Stimulated activated CD4-positive, alpha-beta T cell treated with anti-CD3 and anti-CD28 coated beads, TNF-alpha, amount 100 ng/mL, for 4 hours (primary cell): ENCODE data around the gene ERF.

Experiments
- DNase-seq, 3 experiments: peaks; one replicate each; pipeline ENCODE4 v3.0.0-alpha.2; 2020; ENCODE audit warnings: low read depth in 3 of 3

ERF gene

GRCh38 chr19:42242069-42242511 is 12.8 kb downstream of the ERF start:
- no peak for DNase-seq

- no peak for DNase-seq
Measured at GRCh38 chr19:42241279-42241678, 13.6 kb downstream of the ERF start.

GRCh38 chr19:42239544-42240220 is 15.2 kb downstream of the ERF start:
- DNase-seq, result no peak

GRCh38 chr19:42235181-42235580 is 19.7 kb downstream of the ERF start:
- DNase-seq, result no peak

- DNase-seq, result no peak
Measured at GRCh38 chr19:42234364-42234763, 20.6 kb downstream of the ERF start.

GRCh38 chr19:42233678-42234292 is 21.1 kb downstream of the ERF start:
- no peak for DNase-seq

- DNase-seq, result no peak
Measured at GRCh38 chr19:42233106-42233505, 21.8 kb downstream of the ERF start.

- no peak for DNase-seq
Measured at GRCh38 chr19:42232435-42232834, 22.5 kb downstream of the ERF start.

- DNase-seq, result no peak
Measured at GRCh38 chr19:42230571-42230970, 24.4 kb downstream of the ERF start.

- DNase-seq, result no peak
Measured at GRCh38 chr19:42229855-42230351, 25.0 kb downstream of the ERF start.

- DNase-seq, result no peak
Measured at GRCh38 chr19:42229301-42229854, 25.6 kb downstream of the ERF start.

GRCh38 chr19:42228641-42229040 is 26.3 kb downstream of the ERF start:
- DNase-seq, result no peak

GRCh38 chr19:42226886-42227285 is 28.0 kb downstream of the ERF start:
- DNase-seq, result no peak

- no peak for DNase-seq
Measured at GRCh38 chr19:42225718-42226292, 29.1 kb downstream of the ERF start.

- no peak for DNase-seq
Measured at GRCh38 chr19:42224940-42225717, 29.8 kb downstream of the ERF start.

GRCh38 chr19:42220751-42221097 is 34.2 kb downstream of the ERF start:
- DNase-seq, result no peak

- peak; percentile 89 to 95 (median 93) for DNase-seq
Measured at GRCh38 chr19:42219812-42220750, 34.8 kb downstream of the ERF start, which contains the start of gene ZNF526. Gene ZNF526 (plus strand): TSS chr19:42220312. CDS start chr19:42224404, 4,092 bp downstream.

GRCh38 chr19:42217520-42218437 is 37.1 kb downstream of the ERF start, which contains the start of gene DEDD2:
Gene DEDD2 (minus strand): TSS chr19:42217677. CDS start chr19:42217007, 670 bp downstream.
- peak; percentile 99 to 100 (median 100) for DNase-seq
